ENCODE data around the gene COL9A3. TPM values are rescaled to one million over a fixed set of nuclear protein-coding genes. Genes with fewer than 3 reads are reported as not detected.

The COL9A3 gene
- total RNA-seq, 1 donor from 2014 or later: 2.1 TPM

DNA sequence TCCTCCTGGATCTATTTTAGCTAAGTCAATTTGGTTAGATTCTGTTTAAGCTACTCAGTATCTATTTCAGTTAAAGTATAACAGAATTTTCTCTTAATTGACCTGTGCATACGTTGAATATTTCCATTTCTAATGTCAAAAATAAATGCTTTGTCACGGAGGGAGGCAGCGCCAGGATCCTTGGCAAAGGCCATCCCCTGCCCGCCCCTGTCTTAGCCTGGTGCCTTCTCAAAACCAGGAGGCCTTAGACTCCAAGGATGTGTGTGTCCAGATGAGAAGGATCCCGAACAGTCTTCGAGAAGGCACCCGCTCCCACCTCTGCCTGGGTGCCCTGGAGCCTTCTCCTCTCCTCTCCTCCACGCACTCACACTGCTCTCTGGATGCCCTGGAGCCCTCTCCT is 22.4 kb downstream of the COL9A3 start:
- TF ChIP-seq, protein P1, sequence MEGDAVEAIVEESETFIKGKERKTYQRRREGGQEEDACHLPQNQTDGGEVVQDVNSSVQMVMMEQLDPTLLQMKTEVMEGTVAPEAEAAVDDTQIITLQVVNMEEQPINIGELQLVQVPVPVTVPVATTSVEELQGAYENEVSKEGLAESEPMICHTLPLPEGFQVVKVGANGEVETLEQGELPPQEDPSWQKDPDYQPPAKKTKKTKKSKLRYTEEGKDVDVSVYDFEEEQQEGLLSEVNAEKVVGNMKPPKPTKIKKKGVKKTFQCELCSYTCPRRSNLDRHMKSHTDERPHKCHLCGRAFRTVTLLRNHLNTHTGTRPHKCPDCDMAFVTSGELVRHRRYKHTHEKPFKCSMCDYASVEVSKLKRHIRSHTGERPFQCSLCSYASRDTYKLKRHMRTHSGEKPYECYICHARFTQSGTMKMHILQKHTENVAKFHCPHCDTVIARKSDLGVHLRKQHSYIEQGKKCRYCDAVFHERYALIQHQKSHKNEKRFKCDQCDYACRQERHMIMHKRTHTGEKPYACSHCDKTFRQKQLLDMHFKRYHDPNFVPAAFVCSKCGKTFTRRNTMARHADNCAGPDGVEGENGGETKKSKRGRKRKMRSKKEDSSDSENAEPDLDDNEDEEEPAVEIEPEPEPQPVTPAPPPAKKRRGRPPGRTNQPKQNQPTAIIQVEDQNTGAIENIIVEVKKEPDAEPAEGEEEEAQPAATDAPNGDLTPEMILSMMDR (IDR thresholded peaks at IDR 0.05; ENCODE audit: borderline replicate concordance): no peak
- Histone ChIP-seq H3K27me3 (ENCODE audit: low read depth) (peaks cover 29% of the 10 kb centered on the region), H3K4me1 (no peaks in the 10 kb centered on the region), H3K4me3 (no peak overlapping the region), H3K27ac (replicated peaks) (no peak overlapping the region), H3K9me3 (replicated peaks) (no peaks in the 10 kb centered on the region), H3K36me3 (no peaks in the 10 kb centered on the region)
- DNase-seq: no peak
- intact Hi-C loops (cut with micrococcal nuclease): no loop called here

DNA sequence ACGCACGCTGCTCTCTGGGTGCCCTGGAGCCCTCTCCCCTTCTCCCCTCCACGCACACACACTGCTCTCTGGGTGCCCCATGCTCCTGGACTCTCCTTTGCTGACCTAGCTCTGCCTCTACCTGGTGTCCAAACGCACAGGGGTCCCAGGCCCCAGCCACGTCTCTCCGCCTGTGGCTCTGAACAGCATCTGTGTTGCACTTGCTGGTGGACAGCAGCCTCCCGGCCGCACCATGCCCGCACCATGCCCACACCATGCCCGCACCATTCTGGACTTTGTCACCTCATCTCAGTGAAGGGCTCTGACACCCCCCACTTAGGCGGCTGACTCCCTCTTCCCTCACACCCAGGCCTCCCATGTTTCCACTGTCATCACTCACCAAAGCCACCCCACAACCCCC is 23.0 kb downstream of the COL9A3 start:
- no peak for DNase-seq
- Histone ChIP-seq H3K4me3 (no peak overlapping the region), H3K27me3 (ENCODE audit: low read depth) (peaks cover 26% of the 10 kb centered on the region), H3K27ac (replicated peaks) (no peak overlapping the region), H3K36me3 (no peaks in the 10 kb centered on the region), H3K9me3 (replicated peaks) (no peaks in the 10 kb centered on the region), H3K4me1 (no peaks in the 10 kb centered on the region)
- intact Hi-C loops (cut with micrococcal nuclease): no loop called here
- TF ChIP-seq, protein P1 (IDR thresholded peaks at IDR 0.05; ENCODE audit: borderline replicate concordance): no peak

DNA sequence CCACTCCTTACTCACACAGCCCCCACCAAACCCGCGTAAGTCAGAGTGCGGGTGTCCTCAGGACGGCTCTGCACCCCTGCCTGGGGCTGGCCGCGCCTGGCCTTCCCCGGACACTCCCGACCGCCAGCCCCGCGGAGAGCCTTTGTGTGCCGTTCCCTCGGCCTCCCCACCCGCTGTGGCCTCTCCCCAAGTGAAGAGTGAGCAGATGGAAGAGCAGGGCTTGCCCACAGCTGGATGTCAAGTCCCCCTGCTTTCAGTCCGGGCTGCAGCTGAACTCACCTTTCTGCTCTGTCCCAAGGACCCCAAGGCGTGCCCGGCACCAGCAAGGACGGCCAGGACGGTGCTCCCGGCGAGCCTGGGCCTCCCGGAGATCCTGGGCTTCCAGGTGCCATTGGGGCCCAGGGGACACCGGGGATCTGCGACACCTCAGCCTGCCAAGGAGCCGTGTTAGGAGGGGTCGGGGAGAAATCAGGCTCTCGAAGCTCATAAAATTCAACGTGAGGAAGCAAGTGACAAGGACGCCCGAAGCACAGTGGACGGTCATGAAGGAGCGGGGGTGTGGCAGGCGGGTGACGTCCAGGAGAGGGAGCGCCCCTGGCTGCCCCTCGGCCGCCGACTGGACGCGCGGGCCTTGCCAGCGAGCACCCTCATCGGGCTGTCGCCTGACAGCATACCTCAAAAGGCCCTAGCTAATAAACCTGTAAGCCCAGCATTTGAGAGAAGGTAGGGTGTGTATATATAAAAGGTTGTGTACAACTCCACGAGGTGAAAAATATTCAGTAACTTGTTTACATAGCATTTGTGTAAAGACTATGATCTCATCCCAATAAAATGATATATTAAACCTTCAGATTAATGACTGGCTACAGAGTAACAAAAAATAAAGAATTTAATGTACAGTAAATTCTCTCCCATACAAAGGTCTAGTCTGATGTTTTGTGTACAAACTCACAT is 23.7 kb downstream of the COL9A3 start:
- no peaks in the 10 kb centered on the region for H3K4me1 ChIP-seq
- intact Hi-C loops (cut with micrococcal nuclease): no loop called here
- no peaks in the 10 kb centered on the region for H3K9me3 ChIP-seq (replicated peaks)
- no peak overlapping the region for H3K27ac ChIP-seq (replicated peaks)
- TF ChIP-seq, protein P1 (IDR thresholded peaks at IDR 0.05; ENCODE audit: borderline replicate concordance): no peak
- DNase-seq: no peak
- H3K27me3 ChIP-seq (ENCODE audit: low read depth): peaks cover 20% of the 10 kb centered on the region
- H3K4me3 ChIP-seq: no peak overlapping the region
- peaks cover 3% of the 10 kb centered on the region for H3K36me3 ChIP-seq

DNA sequence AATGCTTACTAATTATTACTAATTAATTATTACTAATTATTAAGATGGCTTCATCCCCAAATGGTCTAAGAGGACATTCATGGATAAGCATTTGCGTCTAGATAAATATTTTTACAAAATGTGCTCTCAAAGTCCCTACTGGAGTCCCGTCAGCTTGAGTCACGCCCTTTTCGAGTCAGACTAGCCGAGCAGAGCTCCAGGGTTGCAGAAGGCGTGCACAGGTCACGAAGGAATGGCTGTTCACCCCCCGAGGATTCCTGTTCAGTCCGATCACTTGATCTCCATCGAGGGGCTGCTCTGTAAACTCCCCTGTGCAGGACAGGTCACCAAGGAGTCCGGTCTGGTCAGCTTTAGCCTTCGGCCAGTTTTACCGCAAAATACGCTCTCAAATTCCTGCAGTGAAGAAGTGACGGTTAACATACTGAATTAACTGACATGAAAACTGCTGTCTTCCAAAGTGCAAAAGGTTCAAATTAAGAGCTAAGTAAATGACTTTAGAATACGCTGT is 24.9 kb downstream of the COL9A3 start:
- Histone ChIP-seq H3K27me3 (ENCODE audit: low read depth) (peaks cover 8% of the 10 kb centered on the region), H3K4me1 (no peaks in the 10 kb centered on the region), H3K4me3 (no peak overlapping the region), H3K9me3 (replicated peaks) (no peaks in the 10 kb centered on the region), H3K36me3 (peaks cover 12% of the 10 kb centered on the region), H3K27ac (replicated peaks) (no peak overlapping the region)
- intact Hi-C loops (cut with micrococcal nuclease): no loop called here
- DNase-seq: no peak
- TF ChIP-seq, protein P1 (IDR thresholded peaks at IDR 0.05; ENCODE audit: borderline replicate concordance): no peak

DNA sequence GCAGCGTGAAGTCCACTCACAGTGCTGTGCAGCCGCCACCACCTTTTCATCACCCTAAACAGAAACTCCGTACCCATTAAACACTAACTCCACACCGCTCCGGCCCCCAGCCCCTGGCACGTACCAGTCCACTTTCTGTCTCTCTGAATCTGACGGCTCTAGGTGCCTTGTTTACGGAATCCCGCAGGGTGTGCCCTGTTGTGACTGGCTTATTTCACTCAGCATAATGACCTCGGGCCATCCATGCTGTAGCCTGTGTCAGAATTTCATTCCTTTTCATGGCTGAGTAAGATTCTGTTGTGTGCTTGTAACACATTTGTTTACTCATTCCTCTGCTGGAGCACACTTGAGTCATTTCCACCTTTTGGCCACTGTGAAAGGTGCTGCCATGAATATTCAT is 26.8 kb downstream of the COL9A3 start:
- Histone ChIP-seq H3K27me3 (ENCODE audit: low read depth) (peaks cover 8% of the 10 kb centered on the region), H3K4me1 (peaks cover 3% of the 10 kb centered on the region), H3K4me3 (no peak overlapping the region), H3K27ac (replicated peaks) (no peak overlapping the region), H3K36me3 (peaks cover 12% of the 10 kb centered on the region), H3K9me3 (replicated peaks) (no peaks in the 10 kb centered on the region)
- DNase-seq: no peak
- intact Hi-C loops (cut with micrococcal nuclease): no loop called here
- TF ChIP-seq, protein P1 (IDR thresholded peaks at IDR 0.05; ENCODE audit: borderline replicate concordance): no peak

Data from left ventricle myocardium inferior (tissue), 1 donor.